Thyroid gland (tissue), 4 donors: ENCODE data around the gene INSYN1. TPM values are rescaled to one million over a fixed set of nuclear protein-coding genes. Genes with fewer than 3 reads are reported as not detected.

ENCODE experiments used
- DNase-seq, 2 donors: peaks; one replicate each; pipeline ENCODE4 v3.0.0-alpha.2; 2019
- H3K27ac ChIP-seq, 3 donors: fragments of 200-600 bp; sonication (generic); 1 replicate in 2 of 3; 2 replicates in 1 of 3; pipeline ENCODE4 v1.5.1; 2016 to 2019; ENCODE audit warnings: mild to moderate bottlenecking in 1 of 3, moderate library complexity in 1 of 3
- H3K27me3 ChIP-seq: fragments of 200-600 bp; sonication (generic); one replicate; pipeline ENCODE4 v1.5.1; 2019
- H3K36me3 ChIP-seq, 2 donors: fragments of 200-600 bp; sonication (generic); one replicate each; pipeline ENCODE4 v1.5.1; 2016 to 2019
- H3K4me1 ChIP-seq, 2 donors: fragments of 200-600 bp; sonication (generic); one replicate each; pipeline ENCODE4 v1.5.1; 2017 to 2019
- H3K4me3 ChIP-seq, 3 donors: fragments of 200-600 bp; sonication (generic); replicated peaks in 1 of 3; 1 replicate in 2 of 3; 2 replicates in 1 of 3; pipeline ENCODE4 v1.5.1; 2016; ENCODE audit warnings: mild to moderate bottlenecking in 1 of 3
- H3K9me3 ChIP-seq: fragments of 200-600 bp; sonication (generic); one replicate; pipeline ENCODE4 v1.5.1; 2017
- POLR2A ChIP-seq, 2 donors: fragments of 450-650 bp; IDR thresholded peaks; one replicate each; pipeline ENCODE4 v1.6.1; 2017; ENCODE audit warnings: antibody characterized with exemption in 2 of 2, mild to moderate bottlenecking in 2 of 2, moderate library complexity in 1 of 2
- WGBS, 2 donors: methylation state at CpG; one replicate each; pipeline ENCODE4 v1.1.5; 2017; 5-methylcytosine and 5-hydroxymethylcytosine counted together
- intact Hi-C: fragments of 100-400 bp; cut with DNase I; formaldehyde crosslinking; loops from one replicate; pipeline ENCODE4 v1.15.1; 2023
- total RNA-seq, 4 donors: library from RNA; depleted of rRNA; stranded (reverse); fragments of >200 nt; gene quantifications; one replicate each; pipeline ENCODE4 v1.2.3, GENCODE V29; 2016
- TF ChIP-seq, protein P1 (sequence below), 6 experiments: fragments of 200-600 bp in 3 of 6; fragments of 450-650 bp in 3 of 6; sonication (generic) in 3 of 6; IDR thresholded peaks; one replicate each; pipeline ENCODE4 v1.5.1; 2016 to 2019; ENCODE audit warnings: antibody characterized with exemption in 6 of 6, mild to moderate bottlenecking in 2 of 6, inconsistent platforms in 1 of 6, moderate library complexity in 1 of 6

The INSYN1 gene, protein sequence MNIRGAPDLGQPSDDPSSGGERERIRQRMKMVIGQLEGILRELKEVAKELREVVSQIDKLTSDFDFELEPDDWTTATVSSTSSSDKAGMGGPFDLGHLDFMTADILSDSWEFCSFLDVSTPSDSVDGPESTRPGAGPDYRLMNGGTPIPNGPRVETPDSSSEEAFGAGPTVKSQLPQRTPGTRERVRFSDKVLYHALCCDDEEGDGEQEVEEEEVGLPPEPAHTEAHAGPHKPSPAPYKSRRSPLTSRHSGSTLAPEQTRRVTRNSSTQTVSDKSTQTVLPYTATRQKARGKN
- 1 to 10 TPM in 3 of 4 donors, under 1 TPM in 1; 0.83 to 2.5 (median 2.0) TPM for total RNA-seq

DNA sequence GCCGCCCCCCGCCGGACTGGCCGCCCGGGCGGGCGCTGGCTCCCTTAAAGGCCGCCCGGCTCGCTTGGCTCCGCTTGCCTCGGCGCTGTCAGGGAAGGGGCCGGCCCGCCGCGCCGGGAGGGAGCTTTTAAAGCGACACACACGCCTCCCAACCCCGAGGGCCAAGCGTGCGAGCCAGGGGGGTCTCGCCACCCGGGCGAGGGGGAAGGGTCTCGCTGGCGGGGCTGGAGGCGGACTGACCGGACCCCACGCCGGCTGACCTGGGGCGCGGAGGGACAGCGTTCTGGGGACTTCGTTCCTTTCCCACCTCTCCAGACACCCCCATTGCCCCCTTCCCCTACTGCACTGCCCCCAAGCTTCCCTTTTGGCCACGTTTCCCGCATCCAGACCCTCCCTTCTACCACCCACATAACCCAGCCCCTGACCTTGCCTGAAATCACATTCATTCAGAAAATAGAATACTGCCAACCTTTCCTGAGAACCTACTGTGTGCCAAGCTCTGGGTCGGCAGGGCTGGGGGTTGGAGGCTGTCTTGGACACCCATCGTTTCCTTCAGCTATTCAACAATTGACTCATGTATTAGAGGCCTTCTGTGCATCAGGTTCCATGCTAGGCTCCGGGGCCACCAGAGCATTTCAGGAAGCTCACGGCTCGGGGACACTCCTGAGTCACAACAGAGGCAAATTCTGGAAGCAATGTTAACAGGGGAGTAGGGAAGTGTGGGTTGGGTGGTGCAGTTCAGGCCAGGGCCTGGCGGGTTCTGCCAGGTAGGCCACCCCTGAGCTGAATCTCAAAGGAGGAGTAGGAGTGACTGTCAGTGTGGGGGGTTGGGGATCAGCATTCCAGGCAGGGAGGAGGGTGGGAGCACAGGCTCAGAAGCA, at the start of gene INSYN1:
INSYN1 (minus strand) TSS at position 102 of the 881 bp plus-strand sequence. CDS start 2,221 bp downstream, outside the sequence.
- H3K27ac ChIP-seq: no peak within 1 kb of the TSS

DNA sequence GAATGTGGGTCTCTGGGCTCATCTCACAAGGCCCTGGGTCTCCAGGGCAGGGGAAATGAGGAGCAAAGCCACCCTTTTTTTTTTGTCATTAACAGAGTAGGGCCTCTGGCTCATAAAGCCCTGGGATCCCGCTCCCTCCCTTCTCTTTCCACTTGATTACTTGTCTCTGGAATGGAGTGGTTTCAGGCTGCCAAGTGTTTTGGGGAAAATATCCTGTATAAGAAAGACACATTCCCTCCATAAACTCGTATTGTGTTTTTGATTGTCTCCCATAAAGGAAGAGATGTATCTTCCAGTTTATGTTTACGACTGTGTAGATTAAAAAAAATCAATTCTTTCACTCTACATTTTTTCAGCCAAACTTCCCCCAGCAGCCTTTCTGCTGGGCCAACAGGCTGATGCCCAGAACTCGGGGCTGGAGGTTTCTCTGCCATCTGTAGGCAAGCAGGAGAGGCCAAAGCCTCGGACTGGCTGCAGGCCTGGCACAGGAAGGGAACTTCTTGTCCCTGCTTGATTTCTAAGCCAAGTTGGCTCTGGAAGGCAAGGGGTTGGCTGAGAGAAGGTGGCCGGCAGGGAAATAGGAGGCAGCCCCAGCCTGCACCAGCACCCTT, 49.4 kb upstream of the INSYN1 start:
- TF ChIP-seq, protein P1, sequence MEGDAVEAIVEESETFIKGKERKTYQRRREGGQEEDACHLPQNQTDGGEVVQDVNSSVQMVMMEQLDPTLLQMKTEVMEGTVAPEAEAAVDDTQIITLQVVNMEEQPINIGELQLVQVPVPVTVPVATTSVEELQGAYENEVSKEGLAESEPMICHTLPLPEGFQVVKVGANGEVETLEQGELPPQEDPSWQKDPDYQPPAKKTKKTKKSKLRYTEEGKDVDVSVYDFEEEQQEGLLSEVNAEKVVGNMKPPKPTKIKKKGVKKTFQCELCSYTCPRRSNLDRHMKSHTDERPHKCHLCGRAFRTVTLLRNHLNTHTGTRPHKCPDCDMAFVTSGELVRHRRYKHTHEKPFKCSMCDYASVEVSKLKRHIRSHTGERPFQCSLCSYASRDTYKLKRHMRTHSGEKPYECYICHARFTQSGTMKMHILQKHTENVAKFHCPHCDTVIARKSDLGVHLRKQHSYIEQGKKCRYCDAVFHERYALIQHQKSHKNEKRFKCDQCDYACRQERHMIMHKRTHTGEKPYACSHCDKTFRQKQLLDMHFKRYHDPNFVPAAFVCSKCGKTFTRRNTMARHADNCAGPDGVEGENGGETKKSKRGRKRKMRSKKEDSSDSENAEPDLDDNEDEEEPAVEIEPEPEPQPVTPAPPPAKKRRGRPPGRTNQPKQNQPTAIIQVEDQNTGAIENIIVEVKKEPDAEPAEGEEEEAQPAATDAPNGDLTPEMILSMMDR (IDR thresholded peaks at IDR 0.05): no peak
- TF ChIP-seq POLR2A (IDR thresholded peaks at IDR 0.05): no peak
- Histone ChIP-seq H3K4me3 (no peak overlapping the region), H3K9me3 (no peaks in the 10 kb centered on the region), H3K36me3 (no peaks in the 10 kb centered on the region), H3K27me3 (no peaks in the 10 kb centered on the region), H3K4me1 (peaks cover 32 to 38% of the 10 kb centered on the region in 2 donors), H3K27ac (peak overlapping the region; percentile 25 to 62 (median 45))
- peak; percentile 78 for DNase-seq
- WGBS, 2 donors: 19 to 28% methylated on average over 4 to 6 of the region's 6 CpGs
- intact Hi-C loops: no loop called here

More for the DNA sequence above, at the start of gene INSYN1:
- Histone ChIP-seq H3K27me3 (peaks cover 7% of the 10 kb centered on the region), H3K4me3 (peak within 1 kb of the TSS in 2 of 3 donors; percentile 14 to 44), H3K4me1 (peaks cover 9 to 12% of the 10 kb centered on the region in 2 donors), H3K9me3 (no peaks in the 10 kb centered on the region), H3K36me3 (no peaks in the 10 kb centered on the region)
- intact Hi-C loops: no loop called here
- WGBS, 2 donors: 23 to 37% methylated on average over 12 to 27 of the region's 44 CpGs
- no peak for TF ChIP-seq POLR2A (IDR thresholded peaks at IDR 0.05)
- TF ChIP-seq, protein P1 (IDR thresholded peaks at IDR 0.05): no peak
- peak; percentile 32 to 37 for DNase-seq

DNA sequence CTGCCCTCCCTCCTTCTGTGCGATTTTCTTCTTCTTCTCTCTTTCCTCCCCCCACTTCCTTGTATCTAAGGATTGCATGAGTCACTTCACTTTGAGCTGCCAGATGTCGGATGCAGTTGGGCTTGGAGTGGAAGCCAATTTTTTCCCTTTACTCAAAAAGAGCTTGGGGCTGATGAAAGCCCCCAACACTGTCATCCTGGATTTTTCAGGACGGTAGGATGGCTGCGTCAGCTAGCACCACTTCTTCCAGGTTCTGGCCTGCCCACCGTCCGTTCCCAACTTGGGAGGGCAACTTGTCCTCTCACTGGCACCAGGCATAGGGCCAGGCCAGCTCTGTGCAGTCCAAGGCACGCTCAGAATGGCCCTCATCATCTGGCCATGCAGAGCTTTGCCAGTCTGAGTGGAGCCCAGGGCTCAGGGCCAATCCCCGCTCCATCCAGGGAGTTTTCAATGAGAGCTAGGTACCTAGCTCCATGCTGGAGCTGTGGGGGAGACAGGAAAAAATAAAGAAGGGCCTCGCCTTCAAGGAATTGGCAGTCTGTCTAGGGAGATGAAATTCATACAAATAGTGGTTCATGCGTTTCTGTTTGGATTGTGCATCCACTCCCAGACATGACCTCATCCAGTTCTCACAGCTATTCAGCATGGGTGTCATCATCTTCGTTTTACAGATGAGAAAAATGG, 47.7 kb upstream of the INSYN1 start:
- intact Hi-C loops: no loop called here
- peak; percentile 96 for DNase-seq
- Histone ChIP-seq H3K36me3 (no peaks in the 10 kb centered on the region), H3K4me3 (no peak overlapping the region), H3K27me3 (no peaks in the 10 kb centered on the region), H3K9me3 (no peaks in the 10 kb centered on the region), H3K27ac (no peak overlapping the region), H3K4me1 (peaks cover 40% of the 10 kb centered on the region in 2 donors)
- TF ChIP-seq, protein P1 (IDR thresholded peaks at IDR 0.05): no peak
- TF ChIP-seq POLR2A (IDR thresholded peaks at IDR 0.05): no peak
- WGBS, 2 donors: 18 to 24% methylated on average over 11 of the region's 11 CpGs

DNA sequence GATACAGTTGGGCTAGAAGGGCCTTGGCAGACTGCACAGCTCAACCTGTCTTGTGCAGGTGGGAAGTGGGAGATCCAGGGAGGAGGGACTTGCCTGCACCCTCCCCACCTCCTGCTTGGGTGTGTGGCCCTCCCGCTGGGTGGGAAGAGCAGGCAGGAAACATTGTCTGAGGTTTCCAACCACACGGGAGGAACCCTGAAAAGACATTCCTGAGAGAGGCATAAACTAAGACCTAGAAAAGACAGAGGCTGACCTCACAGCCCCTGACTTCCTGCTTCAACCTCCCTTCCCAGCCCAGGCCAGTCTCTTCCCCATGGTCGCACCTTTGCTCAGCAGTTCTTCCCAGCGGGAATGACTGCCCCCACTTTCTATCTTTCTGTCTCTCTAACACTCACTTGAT, 46.3 kb upstream of the INSYN1 start:
- H3K4me3 ChIP-seq: no peak overlapping the region
- no peak overlapping the region for H3K27ac ChIP-seq
- no peaks in the 10 kb centered on the region for H3K36me3 ChIP-seq
- H3K27me3 ChIP-seq: no peaks in the 10 kb centered on the region
- no peak for TF ChIP-seq POLR2A (IDR thresholded peaks at IDR 0.05)
- TF ChIP-seq, protein P1 (IDR thresholded peaks at IDR 0.05): no peak
- WGBS, 2 donors: 78 to 85% methylated on average over 4 of the region's 4 CpGs
- intact Hi-C loops: no loop called here
- DNase-seq: no peak
- peaks cover 40% of the 10 kb centered on the region in 2 donors for H3K4me1 ChIP-seq
- no peaks in the 10 kb centered on the region for H3K9me3 ChIP-seq
